Prostate gland (tissue), 1 donor: ENCODE measurements around the gene TEKT2.

Experiments
- POLR2A ChIP-seq: fragments of 450-650 bp; IDR thresholded peaks from one replicate; pipeline ENCODE4 v1.6.1; 2016; ENCODE audit warnings: antibody characterized with exemption, mild to moderate bottlenecking
- POLR2AphosphoS5 ChIP-seq: sonication (generic); formaldehyde crosslinking; IDR thresholded peaks from one replicate; pipeline ENCODE4 v1.6.1; 2017; ENCODE audit warnings: antibody characterized with exemption

- peak; percentile 96 for TF ChIP-seq POLR2AphosphoS5
- TF ChIP-seq POLR2A = peak; percentile 84
Measured at GRCh38 chr1:36088577-36089392, 4.9 kb downstream of the TEKT2 start, which contains the start of gene ADPRS.
